ENCODE data around the gene ETDA.
"Not testable (repeated sequence)": the region's sequence is repeated elsewhere in the genome, so short reads cannot be mapped to it uniquely, and the experiment has no call there.

DNA sequence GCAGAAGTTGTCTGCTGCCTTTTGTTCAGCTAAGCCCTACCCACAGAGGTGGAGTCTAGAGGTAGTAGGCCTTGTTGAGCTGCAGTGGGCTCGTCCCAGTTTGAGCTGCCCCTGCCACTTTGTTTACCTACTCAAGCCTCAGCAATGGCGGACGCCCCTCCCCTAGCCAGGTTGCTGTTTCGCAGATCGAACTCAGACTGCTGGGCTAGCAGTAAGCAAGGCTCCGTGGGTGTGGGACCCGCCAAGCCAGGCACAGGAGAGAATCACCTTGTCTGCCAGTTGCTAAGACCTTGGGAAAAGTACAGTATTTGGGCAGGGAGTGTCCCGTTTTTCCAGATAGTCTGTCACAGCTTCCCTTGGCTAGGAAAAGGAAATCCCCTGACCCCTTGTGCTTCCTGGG lies 11.5 kb downstream of the ETDA start:
- TF ChIP-seq POLR2A, POLR2AphosphoS5, EP300 (IDR thresholded peaks at IDR 0.05): not testable (repeated sequence)
- TF ChIP-seq, protein P1, sequence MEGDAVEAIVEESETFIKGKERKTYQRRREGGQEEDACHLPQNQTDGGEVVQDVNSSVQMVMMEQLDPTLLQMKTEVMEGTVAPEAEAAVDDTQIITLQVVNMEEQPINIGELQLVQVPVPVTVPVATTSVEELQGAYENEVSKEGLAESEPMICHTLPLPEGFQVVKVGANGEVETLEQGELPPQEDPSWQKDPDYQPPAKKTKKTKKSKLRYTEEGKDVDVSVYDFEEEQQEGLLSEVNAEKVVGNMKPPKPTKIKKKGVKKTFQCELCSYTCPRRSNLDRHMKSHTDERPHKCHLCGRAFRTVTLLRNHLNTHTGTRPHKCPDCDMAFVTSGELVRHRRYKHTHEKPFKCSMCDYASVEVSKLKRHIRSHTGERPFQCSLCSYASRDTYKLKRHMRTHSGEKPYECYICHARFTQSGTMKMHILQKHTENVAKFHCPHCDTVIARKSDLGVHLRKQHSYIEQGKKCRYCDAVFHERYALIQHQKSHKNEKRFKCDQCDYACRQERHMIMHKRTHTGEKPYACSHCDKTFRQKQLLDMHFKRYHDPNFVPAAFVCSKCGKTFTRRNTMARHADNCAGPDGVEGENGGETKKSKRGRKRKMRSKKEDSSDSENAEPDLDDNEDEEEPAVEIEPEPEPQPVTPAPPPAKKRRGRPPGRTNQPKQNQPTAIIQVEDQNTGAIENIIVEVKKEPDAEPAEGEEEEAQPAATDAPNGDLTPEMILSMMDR (IDR thresholded peaks at IDR 0.05), result not testable (repeated sequence)

Data from suprapubic skin (tissue), 4 donors.